IMR-90 (cell line): ENCODE data around the gene NANOG.
"Not testable (repeated sequence)": the region's sequence is repeated elsewhere in the genome, so short reads cannot be mapped to it uniquely, and the experiment has no call there.

ENCODE experiments used
- BHLHE40 ChIP-seq: fragments of 150-350 bp; IDR thresholded peaks from 2 replicates; pipeline ENCODE4 v1.6.1; 2016; ENCODE audit warnings: mild to moderate bottlenecking, low read depth, low read length
- CEBPB ChIP-seq: IDR thresholded peaks from 2 replicates; pipeline ENCODE4 v1.6.1; 2012; ENCODE audit warnings: low read depth, low read length, improper control_type of control experiment
- CHD1 ChIP-seq: IDR thresholded peaks from 2 replicates; pipeline ENCODE4 v1.6.1; 2012; ENCODE audit warnings: low read depth, low read length, improper control_type of control experiment
- CTCF ChIP-seq: conservative IDR thresholded peaks from 2 replicates; pipeline ENCODE4 v1.5.1; 2012; ENCODE audit warnings: mild to moderate bottlenecking, low read depth, low read length, improper control_type of control experiment
- ELK1 ChIP-seq: fragments of 150-350 bp; IDR thresholded peaks from 2 replicates; pipeline ENCODE4 v1.6.1; 2016; ENCODE audit warnings: low read depth, mild to moderate bottlenecking, low read length, moderate library complexity, borderline replicate concordance
- FOS ChIP-seq: fragments of 150-350 bp; IDR thresholded peaks from 2 replicates; pipeline ENCODE4 v1.6.1; 2016; ENCODE audit warnings: low read depth, low read length
- MAFK ChIP-seq: IDR thresholded peaks from 2 replicates; pipeline ENCODE4 v1.6.1; 2012; ENCODE audit warnings: low read depth, low read length, improper control_type of control experiment
- MXI1 ChIP-seq: IDR thresholded peaks from 2 replicates; pipeline ENCODE4 v1.6.1; 2012; ENCODE audit warnings: low read depth, mild to moderate bottlenecking, low read length, moderate library complexity, borderline replicate concordance
- POLR2A ChIP-seq: IDR thresholded peaks from 2 replicates; pipeline ENCODE4 v1.6.1; 2012; ENCODE audit warnings: mild to moderate bottlenecking, low read depth, low read length
- RAD21 ChIP-seq: IDR thresholded peaks from 2 replicates; pipeline ENCODE4 v1.6.1; 2012; ENCODE audit warnings: low read length, improper control_type of control experiment
- RCOR1 ChIP-seq: IDR thresholded peaks from 2 replicates; pipeline ENCODE4 v1.6.1; 2012; ENCODE audit warnings: mild to moderate bottlenecking, low read length, improper control_type of control experiment; ENCODE audit not compliant: insufficient replicate concordance
- RFX5 ChIP-seq: IDR thresholded peaks from 2 replicates; pipeline ENCODE4 v1.8.0; 2012; ENCODE audit warnings: low read depth, mild to moderate bottlenecking, low read length, moderate library complexity
- SMC3 ChIP-seq: fragments of 150-350 bp; IDR thresholded peaks from 2 replicates; pipeline ENCODE4 v1.6.1; 2016; ENCODE audit warnings: low read depth, mild to moderate bottlenecking, antibody characterized with exemption, low read length, moderate library complexity

GRCh38 chr12:7797269-7797668 is 8.1 kb downstream of the NANOG start:
- TF ChIP-seq MAFK, POLR2A, CTCF, RAD21, FOS, CHD1, BHLHE40, RFX5, SMC3, ELK1, CEBPB, MXI1, RCOR1: not testable (repeated sequence)
